NCI-H128 (cell line): ENCODE results near the gene BATF3.
"Not testable (repeated sequence)": the region's sequence is repeated elsewhere in the genome, so short reads cannot be mapped to it uniquely, and the experiment has no call there.

Experiments
- DNase-seq: peaks from one replicate; lab custom pipeline; 2025; ENCODE audit not compliant: unreplicated experiment; lab: John Stamatoyannopoulos, UW

BATF3 gene

DNA sequence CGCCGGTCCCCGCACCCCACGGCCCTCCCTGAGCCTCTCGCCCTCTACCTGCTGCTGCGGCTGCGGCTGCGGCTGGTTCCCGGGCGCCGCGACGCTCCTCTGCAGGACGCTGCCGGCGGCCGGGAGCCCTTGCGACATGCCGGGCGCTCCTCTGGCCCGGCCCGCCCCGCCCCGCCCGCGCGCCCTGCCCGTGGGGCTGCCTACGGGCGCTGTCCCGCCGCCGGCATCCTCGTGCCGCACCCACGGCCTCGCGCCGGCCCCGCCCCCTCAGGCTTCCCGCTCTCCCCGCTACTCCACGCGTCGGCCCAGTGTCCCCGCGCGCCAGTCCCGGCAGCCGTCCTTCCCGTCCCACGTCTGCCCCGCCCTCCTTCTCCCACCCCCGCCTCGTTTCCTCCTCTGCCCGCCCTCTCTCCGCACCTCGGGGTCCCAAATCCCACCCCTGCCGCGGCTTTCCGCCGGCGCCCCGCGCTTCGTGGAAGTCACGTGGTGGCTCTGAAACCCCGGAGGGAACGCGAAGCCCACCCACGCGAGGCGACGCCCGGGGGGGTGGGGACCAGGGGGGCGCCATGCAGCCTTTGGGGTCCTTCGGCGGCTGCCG is at the start of gene BATF3:
Gene BATF3 (minus strand): TSS at position 216 of the 598 bp plus-strand sequence. CDS start 78 bp downstream, at position 138.
- no peak for DNase-seq

DNA sequence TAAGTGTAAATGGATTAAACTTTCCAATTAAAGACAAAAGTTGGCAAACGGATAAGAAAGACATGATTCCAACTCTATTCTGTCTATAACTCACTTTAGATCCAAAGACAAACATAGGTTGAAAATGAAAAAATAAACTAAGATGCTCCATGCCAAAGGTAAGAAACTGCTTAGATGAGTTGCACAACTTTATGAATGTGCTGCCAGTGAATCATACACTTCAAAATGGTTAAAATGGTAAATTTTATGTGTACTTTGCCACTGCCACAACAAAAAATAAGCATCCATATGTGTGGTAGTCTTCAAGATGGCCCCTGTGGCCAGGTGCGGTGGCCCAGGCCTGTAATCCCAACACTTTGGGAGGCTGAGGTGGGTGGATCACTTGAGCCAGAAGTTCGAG is 46.9 kb upstream of the BATF3 start:
- DNase-seq = no peak

DNA sequence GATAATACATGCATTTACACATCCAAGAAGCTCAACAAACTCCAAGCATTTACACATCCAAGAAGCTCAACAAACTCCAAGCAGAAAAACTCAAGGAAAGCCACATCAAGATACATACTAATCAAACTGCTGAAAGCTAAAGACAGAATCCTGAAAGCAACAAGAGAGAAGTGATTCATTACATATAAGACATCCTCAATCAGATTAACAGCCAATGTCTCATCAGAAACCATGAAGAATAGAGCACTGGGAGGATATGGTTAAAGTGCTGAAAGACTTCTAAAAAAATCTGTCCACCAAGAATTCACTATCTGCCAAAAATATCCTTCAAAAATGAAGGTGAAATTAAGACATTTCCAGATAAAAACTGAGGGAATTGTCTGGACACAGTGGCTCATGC is 45.7 kb upstream of the BATF3 start:
- no peak for DNase-seq

- DNase-seq = no peak
Measured at GRCh38 chr1:212743901-212744475, 44.3 kb upstream of the BATF3 start.

DNA sequence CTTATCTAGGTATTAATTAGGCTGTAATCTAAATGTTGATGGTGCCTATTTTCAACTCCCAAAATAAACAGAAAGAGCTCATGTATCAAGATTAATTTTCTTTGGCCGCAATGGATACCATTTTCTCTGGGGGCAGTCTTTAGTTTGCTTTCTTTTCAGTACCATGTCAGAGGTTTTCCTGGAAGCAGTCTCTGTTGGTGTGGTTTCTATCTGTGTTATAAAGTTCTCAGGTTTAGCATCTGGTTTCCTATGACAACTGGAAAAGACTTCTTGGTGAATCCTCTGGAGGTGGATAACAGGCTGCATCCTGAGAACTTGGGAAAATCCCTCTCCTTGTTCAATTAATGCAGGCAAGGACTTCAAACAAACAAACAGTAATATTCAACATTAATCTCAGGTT is 38.7 kb upstream of the BATF3 start:
- no peak for DNase-seq

DNA sequence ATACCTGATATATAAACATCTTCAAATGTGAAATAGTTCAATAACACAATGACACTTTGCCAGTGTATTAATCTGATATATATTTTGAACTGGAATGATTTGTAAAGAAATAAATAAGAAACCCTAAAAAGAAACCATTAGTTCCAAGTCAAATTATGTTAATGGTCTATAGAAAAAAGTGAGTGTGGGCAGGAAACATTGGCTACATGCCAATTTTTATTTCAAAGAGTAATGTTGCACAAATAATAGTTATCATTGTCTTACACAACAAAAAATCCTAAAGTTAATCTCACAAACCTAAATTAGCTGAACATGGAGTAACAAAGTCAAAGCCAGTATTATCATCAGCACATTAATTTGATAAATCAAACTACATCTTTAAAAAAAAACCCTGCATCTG is 37.9 kb upstream of the BATF3 start:
- no peak for DNase-seq

- DNase-seq = no peak
Measured at GRCh38 chr1:212733109-212733508, 33.5 kb upstream of the BATF3 start.

DNA sequence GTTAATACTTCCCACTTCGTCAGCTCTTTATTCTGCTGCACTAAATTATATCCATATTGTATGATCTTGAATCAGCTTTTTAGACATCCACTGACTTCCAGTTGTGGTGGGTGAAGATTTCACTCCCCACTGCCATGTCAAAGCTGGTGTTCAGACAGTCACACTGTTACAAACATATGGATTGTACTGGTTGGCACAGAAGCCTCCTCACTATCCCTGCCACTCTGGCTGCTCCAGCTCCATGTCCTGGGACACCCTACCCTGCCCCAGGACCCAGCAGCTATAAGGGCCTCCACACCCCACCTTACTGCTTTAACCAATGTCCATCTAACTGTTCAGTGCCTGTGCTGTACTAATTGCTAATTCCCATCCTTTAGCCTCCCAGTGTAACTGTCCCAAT is 32.0 kb upstream of the BATF3 start:
- no peak for DNase-seq

GRCh38 chr1:212728606-212729005 is 29.0 kb upstream of the BATF3 start:
- no peak for DNase-seq

- DNase-seq = no peak
Measured at GRCh38 chr1:212727386-212728181, 27.9 kb upstream of the BATF3 start.

GRCh38 chr1:212724679-212725078 is 25.0 kb upstream of the BATF3 start:
- DNase-seq = not testable (repeated sequence)

DNA sequence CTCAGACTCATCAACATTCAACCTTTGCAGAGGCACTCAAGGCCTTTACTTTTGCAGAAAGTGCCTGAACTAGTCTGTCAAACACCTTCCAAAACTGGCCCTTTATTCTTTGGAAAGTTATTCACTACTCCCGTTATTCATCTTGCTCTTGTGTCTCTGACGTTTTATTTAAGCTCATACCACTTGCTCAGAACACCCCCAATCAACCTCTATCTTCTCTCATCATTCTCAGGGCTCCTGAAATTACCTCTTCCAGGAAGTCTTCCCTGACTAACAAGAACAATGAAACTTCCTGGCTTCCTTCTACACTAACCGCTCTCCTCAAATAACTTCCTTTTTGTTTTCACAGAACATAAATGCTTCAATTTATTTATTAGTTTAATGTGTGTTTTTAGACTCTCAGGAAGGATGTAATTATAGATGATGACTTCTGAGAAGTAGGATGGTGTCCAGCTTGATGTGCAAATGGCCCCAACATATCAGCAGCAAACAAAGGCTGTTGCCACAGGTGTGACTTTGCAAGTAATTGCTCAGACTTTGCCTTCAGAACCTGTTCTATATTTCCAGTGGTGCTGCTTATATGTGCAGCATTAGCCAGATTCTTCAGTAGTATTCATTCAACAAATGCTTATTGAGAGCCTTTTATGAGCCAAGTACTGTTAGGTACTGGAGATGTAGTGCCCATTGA is 22.8 kb upstream of the BATF3 start:
- no peak for DNase-seq

GRCh38 chr1:212721388-212722247 is 22.0 kb upstream of the BATF3 start:
- DNase-seq = no peak

DNA sequence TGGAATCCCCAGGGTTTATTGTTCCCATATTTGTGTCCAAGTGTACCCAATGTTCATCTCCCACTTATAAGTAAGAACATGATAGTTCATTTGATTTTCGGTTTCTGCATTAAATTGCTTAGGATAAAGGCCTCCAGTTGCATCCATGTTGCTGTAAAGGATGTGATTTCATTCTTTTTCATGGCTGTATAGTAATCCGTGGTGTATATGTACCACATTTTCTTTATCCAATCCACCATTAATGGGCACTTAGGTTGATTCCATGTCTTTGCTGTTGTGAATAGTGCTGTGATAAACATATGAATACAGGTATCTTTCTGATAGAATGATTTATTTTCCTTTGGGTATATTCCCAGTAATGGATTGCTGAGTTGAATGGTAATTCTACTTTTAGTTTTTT is 20.0 kb upstream of the BATF3 start:
- DNase-seq = no peak

- DNase-seq = no peak
Measured at GRCh38 chr1:212718499-212718898, 18.9 kb upstream of the BATF3 start.

- DNase-seq = no peak
Measured at GRCh38 chr1:212716161-212716560, 16.5 kb upstream of the BATF3 start.

DNA sequence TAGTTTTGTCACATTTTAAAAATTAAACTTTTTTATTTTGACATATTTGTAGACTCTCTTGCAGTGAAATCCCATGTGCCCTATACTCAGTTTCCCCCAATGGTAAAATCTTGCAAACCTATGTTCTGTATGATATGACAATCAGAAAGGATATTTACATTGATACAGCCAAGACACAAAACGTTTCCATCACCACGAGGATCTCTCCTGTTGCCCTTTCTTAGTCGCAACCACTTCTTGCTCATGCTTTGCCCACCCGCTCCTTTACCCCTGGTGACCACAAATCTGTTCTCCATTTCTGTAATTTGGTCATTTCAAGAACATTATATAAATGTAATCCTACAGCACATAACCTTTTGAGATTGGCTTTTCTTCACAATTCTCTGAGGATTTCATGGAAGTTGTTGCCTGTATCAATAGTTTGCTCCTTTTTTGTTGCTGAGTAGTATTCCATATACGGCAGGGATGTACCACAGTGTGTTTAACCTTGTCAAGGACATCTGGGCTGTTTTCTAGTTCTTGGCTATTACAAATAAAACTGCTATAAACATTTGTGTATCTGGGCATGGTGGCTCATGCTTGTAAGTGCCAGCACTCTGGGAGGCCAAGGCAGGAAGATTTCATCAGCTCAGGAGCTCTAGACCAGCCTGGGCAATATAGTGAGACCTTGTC is 14.0 kb upstream of the BATF3 start:
- no peak for DNase-seq

DNA sequence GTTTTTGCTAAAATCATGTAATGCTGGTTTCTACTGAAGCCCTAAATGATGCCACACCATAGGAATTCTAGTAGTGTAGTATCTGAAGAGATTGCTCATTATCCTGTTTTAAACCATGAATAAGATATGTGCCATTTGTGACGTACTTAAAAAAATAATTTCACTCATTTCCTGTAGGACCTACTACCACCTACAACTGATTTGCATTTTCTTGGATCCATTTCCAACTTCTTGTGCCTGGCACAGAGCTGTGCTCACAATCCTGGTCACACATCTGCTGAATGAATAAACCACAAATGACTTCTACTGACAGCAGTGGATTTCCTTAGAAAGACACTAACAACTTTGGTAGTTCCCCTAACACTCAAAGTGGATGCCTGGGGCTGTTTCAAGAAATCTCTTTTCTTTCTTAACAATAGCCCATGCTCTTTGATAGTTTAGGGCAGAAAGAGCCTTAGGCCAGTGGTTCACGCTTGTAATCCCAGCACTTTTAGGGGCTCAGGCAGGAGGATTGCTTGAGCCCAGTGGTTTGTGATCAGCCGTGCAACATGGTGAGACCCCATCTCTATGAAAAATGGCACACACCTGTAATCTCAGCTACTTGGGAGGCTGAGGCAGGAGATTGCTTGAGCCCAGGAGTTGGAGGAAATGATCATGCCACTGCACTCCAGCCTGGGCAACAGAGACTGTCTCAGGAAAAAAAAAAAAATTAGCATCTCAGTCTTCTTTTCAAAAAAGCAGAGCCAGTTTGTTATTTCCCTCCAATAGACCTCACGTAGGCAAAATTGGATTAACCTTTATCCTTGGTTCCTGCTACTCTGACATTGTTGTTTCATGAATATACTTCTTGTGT is 13.0 kb upstream of the BATF3 start:
- no peak for DNase-seq

- DNase-seq = not testable (repeated sequence)
Measured at GRCh38 chr1:212711974-212712373, 12.3 kb upstream of the BATF3 start.
